AG09309 (cell line): Measurements from ENCODE around the gene PHOX2B.

Source experiments
- DNase-seq: peaks from one replicate; pipeline ENCODE4 v3.0.0-alpha.2; 2010; ENCODE audit warnings: low read depth
- H3K4me3 ChIP-seq: 2 replicates; pipeline ENCODE4 v1.5.1; 2011; ENCODE audit warnings: mild to moderate bottlenecking, low read depth, low read length, moderate library complexity; ENCODE audit not compliant: control insufficient read depth
- TF ChIP-seq, protein P1 (sequence below): IDR thresholded peaks from 2 replicates; pipeline ENCODE4 v1.5.1; 2011; ENCODE audit warnings: mild to moderate bottlenecking, low read depth, low read length, inconsistent platforms; ENCODE audit not compliant: insufficient read depth, control insufficient read depth; ENCODE audit errors: missing control alignments

Gene PHOX2B

DNA sequence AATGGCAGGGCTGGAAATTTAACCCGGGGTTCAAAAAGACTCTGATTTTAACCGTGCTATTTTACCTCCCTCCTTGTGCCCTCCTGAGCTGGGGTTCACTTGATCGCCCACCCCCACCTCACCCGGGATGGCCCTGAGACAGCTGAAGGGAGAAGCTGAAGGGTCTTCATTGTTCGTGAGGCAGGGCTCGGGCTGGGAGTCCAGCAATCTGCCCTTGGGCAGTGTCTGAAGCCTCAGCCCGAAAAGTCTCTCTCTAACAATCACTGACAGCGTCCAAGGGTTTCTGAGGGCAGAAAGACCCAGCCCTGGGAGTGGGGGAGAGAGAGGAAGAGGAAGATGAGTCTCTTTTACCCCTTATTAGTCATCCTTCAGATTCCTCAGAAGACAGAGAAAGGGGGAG, 39.4 kb upstream of the PHOX2B start:
- TF ChIP-seq, protein P1, sequence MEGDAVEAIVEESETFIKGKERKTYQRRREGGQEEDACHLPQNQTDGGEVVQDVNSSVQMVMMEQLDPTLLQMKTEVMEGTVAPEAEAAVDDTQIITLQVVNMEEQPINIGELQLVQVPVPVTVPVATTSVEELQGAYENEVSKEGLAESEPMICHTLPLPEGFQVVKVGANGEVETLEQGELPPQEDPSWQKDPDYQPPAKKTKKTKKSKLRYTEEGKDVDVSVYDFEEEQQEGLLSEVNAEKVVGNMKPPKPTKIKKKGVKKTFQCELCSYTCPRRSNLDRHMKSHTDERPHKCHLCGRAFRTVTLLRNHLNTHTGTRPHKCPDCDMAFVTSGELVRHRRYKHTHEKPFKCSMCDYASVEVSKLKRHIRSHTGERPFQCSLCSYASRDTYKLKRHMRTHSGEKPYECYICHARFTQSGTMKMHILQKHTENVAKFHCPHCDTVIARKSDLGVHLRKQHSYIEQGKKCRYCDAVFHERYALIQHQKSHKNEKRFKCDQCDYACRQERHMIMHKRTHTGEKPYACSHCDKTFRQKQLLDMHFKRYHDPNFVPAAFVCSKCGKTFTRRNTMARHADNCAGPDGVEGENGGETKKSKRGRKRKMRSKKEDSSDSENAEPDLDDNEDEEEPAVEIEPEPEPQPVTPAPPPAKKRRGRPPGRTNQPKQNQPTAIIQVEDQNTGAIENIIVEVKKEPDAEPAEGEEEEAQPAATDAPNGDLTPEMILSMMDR, result no peak
- DNase-seq, result no peak
- H3K4me3 ChIP-seq, result no peak overlapping the region

DNA sequence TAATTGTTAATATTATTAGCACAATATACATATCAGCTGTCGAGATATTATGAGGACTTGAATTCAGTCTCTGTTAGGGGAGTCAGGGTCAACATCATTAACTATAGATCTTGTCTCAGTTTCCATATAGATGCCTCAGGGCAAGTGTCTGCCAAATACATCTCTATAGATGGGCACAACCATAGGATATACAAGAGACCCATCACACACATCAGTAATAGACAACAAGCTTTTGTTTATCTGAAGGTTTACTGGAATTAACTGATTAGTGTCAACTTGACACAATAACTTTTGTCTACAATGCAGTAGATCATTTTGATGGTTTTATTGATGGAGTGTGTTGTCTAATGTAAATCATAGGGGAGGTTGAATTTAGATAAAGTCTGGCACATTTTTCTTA, 37.1 kb upstream of the PHOX2B start:
- TF ChIP-seq, protein P1, result no peak
- no peak overlapping the region for H3K4me3 ChIP-seq
- DNase-seq, result no peak

DNA sequence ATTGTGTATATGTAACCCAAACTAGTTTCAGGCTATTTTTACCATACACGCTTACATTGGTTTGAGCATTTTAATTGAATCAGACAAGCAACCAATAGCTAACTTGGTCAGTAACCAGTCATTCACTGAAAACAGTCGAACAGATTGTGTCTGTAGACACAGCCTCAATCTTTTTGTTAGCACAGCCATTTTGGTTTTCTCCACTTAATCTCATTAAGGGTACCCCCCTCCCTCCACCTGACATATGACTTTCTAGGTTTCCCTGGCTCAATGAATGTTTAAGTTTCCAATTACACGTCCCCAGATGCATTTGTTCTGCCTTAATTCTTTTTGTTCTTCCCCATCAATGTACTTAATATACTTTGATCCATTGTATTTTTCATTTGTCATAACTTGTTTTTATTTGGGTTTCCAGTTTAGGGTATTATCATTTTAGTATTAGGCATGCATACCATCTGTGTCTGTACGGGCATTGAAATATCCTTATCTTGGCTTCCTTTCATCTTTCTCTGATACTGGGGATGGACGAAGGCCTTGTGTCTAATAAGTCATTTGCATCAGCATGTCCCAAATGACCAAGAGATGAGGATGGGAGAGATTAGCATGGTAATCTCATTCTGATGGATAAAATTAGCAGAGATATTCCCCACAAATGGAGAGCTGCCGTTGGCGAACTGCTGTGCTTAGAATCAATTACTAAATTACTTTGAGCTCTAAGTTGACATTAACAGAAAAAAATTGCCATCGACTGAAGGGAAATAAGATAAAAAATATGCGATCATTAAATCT, 35.9 kb upstream of the PHOX2B start:
- DNase-seq, result no peak
- H3K4me3 ChIP-seq, result no peak overlapping the region
- TF ChIP-seq, protein P1, result no peak

DNA sequence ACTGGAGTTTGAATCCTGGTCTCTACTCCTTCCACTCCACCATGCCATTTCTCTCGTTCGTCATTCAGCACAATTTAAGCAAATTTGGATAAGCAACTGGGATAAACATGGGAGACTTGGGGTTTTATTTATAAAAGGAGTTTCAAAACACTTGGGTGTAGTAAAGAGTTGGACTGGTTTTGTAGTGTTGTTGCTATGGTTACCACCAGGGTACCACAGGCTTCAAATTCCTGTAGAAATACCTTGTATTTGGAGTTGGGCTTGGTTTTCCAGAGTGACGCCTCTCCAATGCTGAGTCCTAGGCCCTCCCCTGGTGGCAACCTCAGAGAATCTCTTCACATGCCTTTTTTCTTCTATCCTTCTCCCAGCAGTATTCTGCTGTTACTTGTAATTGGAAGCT, 27.9 kb upstream of the PHOX2B start:
- H3K4me3 ChIP-seq, result no peak overlapping the region
- TF ChIP-seq, protein P1, result no peak
- no peak for DNase-seq

DNA sequence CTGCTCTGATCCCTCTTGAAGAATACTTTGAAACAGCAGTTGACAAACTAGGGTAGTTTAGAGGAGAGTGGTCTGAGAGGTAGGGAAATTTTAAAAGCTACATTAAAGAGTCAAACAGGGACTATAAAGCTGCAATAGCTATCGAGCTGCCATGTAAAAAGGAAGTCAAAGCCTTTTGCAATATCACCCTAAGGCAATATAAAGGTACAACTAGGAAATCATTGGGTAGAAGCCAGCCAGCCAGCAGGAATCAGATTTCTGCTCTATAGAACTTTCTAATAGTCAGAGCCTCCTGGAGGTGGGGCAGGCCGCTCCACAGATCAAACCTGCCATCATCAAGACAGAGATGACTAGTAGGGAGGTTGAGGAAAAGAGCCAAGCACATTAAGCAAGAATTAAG, 15.2 kb upstream of the PHOX2B start:
- DNase-seq, result no peak
- TF ChIP-seq, protein P1, result no peak
- no peak overlapping the region for H3K4me3 ChIP-seq

DNA sequence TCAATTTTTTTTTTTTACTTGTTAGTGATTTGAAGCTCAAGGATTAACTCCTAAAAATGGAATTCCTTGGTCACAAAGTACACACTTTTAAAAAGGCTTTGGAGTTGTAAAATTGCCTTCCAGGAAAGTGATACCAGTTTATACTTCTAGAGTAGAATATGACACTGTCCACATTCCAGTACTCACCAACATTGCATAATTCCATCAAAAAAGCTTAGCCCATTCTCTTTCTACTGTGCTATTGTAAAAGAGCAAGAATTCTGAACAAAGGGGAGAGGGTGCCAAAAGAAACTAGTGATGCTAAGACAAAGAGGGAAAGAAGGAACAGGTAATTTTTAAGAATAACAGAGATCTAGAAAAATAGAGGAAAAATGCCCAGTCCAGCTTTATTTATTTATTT, 10.4 kb upstream of the PHOX2B start:
- DNase-seq, result no peak
- H3K4me3 ChIP-seq, result no peak overlapping the region
- TF ChIP-seq, protein P1, result no peak

DNA sequence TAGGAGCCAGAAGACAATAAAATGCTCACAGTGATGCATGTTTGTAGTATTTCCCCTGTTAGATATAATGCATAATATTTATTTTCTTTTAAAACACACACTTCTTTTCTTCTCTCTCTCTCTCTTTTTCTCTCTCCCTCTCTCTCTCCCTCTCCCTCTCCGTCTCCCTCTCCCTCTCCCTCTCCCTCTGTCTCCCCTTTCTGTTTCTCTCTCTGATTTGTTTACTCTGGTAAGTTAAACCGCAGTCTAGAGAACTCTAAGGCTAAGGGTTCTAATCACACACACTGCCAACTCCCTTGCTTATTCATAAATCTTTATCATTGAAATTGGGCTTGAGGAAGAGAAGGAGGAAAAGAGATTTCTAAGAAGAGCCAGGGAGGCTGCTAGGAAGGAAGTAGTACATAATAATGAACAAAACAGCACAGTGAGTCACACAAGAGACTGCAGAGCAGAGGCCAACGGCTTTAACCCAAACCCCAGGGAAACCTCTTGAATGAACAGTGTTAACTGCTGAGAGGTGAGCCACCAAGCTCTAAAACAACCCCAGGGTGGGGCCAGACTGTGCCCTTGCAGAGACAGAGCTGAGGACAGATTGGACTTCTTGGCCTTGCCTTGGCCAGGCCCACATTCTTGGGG, 9.1 kb upstream of the PHOX2B start:
- no peak for DNase-seq
- TF ChIP-seq, protein P1, result no peak
- no peak overlapping the region for H3K4me3 ChIP-seq
